GM18507 (cell line): ENCODE data around the gene HDDC3.

ENCODE experiments used
- DNase-seq: peaks from one replicate; pipeline ENCODE4 v3.0.0; 2011; ENCODE audit warnings: low read depth; ENCODE audit not compliant: insufficient read length; ENCODE audit errors: extremely low spot score
- FAIRE-seq: peaks from 2 replicates; lab custom pipeline; 2011; peaks lifted over from hg19 to GRCh38; lab: Jason Lieb, UNC

HDDC3 gene

GRCh38 chr15:90882781-90883525, 49.4 kb downstream of the HDDC3 start:
- DNase-seq: no peak
- FAIRE-seq: no peak

GRCh38 chr15:90881978-90882721, 50.2 kb downstream of the HDDC3 start:
- FAIRE-seq: no peak

GRCh38 chr15:90881181-90881977, 51.0 kb downstream of the HDDC3 start:
- DNase-seq (no peak), FAIRE-seq (no peak)

More at GRCh38 chr15:90881978-90882721, 50.2 kb downstream of the HDDC3 start:
- DNase-seq: no peak

GRCh38 chr15:90880381-90881145, 51.8 kb downstream of the HDDC3 start:
- DNase-seq: no peak
- no peak for FAIRE-seq
